ENCODE data around the gene PPIH. TPM values are rescaled to one million over a fixed set of nuclear protein-coding genes. Genes with fewer than 3 reads are reported as not detected.
A peak's percentile ranks its signal among the peaks of the same experiment; 100 is the strongest.

PPIH gene
- total RNA-seq, 6 donors from 2014 or later, result 18.2 to 50.3 (median 29.1) TPM

- Histone ChIP-seq H3K4me1 (peaks cover 48 to 67% (median 56%) of the 10 kb centered on the region in 4 donors), H3K27me3 (no peaks in the 10 kb centered on the region), H3K36me3 (peaks cover 0 to 11% (median 0%) of the 10 kb centered on the region in 4 donors), H3K4me3 (peak overlapping the region; percentile 75 to 100 (median 90)), H3K27ac (peak overlapping the region; percentile 93 to 99 (median 94)), H3K9me3 (no peaks in the 10 kb centered on the region)
- DNase-seq (peak; percentile 84 to 95), ATAC-seq (ENCODE audit: low FRiP score in 2 of 2) (peak; percentile 81 to 89)
- 1% methylated on average over 4 to 37 of the region's 103 CpGs for WGBS, 2 donors
- TF ChIP-seq POLR2AphosphoS5 (IDR thresholded peaks at IDR 0.05) (peak; percentile 68 to 78), EP300 (IDR thresholded peaks at IDR 0.05) (peak in 1 of 4 donors; percentile 34), CTCF (IDR thresholded peaks at IDR 0.05) (no peak), POLR2A (IDR thresholded peaks at IDR 0.05) (peak in 1 of 4 donors; percentile 36)
Observed at GRCh38 chr1:42682739-42683531, 24.7 kb downstream of the PPIH start.

GRCh38 chr1:42684139-42684538, 25.9 kb downstream of the PPIH start:
- Histone ChIP-seq H3K9me3 (no peaks in the 10 kb centered on the region), H3K27ac (peak overlapping the region in 2 of 4 donors; percentile 95 to 99), H3K36me3 (peaks cover 0 to 11% (median 0%) of the 10 kb centered on the region in 4 donors), H3K4me1 (peaks cover 56 to 79% (median 63%) of the 10 kb centered on the region in 4 donors), H3K4me3 (peak overlapping the region in 3 of 4 donors; percentile 75 to 100 (median 99)), H3K27me3 (no peaks in the 10 kb centered on the region)
- no peak for DNase-seq
- no peak for ATAC-seq (ENCODE audit: low FRiP score in 2 of 2)
- TF ChIP-seq CTCF (IDR thresholded peaks at IDR 0.05) (no peak), POLR2AphosphoS5 (IDR thresholded peaks at IDR 0.05) (no peak), POLR2A (IDR thresholded peaks at IDR 0.05) (no peak), EP300 (IDR thresholded peaks at IDR 0.05) (no peak)
- 55 to 59% methylated on average over 5 of the region's 5 CpGs for WGBS, 2 donors

- TF ChIP-seq CTCF (IDR thresholded peaks at IDR 0.05) (no peak), POLR2AphosphoS5 (IDR thresholded peaks at IDR 0.05) (no peak), EP300 (IDR thresholded peaks at IDR 0.05) (no peak), POLR2A (IDR thresholded peaks at IDR 0.05) (no peak)
- no peak for ATAC-seq (ENCODE audit: low FRiP score in 2 of 2)
- 88 to 91% methylated on average over 4 of the region's 4 CpGs for WGBS, 2 donors
- Histone ChIP-seq H3K27ac (no peak overlapping the region), H3K27me3 (no peaks in the 10 kb centered on the region), H3K9me3 (no peaks in the 10 kb centered on the region), H3K4me3 (no peak overlapping the region), H3K4me1 (peaks cover 59 to 84% (median 66%) of the 10 kb centered on the region in 4 donors), H3K36me3 (peaks cover 0 to 11% (median 0%) of the 10 kb centered on the region in 4 donors)
- DNase-seq, result no peak
Observed at GRCh38 chr1:42686418-42686817, 28.2 kb downstream of the PPIH start.

GRCh38 chr1:42689912-42690311, 31.7 kb downstream of the PPIH start:
- WGBS, 2 donors, result 60 to 73% methylated on average over 3 of the region's 3 CpGs
- Histone ChIP-seq H3K36me3 (peaks cover 0 to 15% (median 0%) of the 10 kb centered on the region in 4 donors), H3K4me1 (peaks cover 61 to 86% (median 65%) of the 10 kb centered on the region in 4 donors), H3K27ac (no peak overlapping the region), H3K27me3 (no peaks in the 10 kb centered on the region), H3K9me3 (no peaks in the 10 kb centered on the region), H3K4me3 (no peak overlapping the region)
- DNase-seq (no peak), ATAC-seq (ENCODE audit: low FRiP score in 2 of 2) (no peak)
- no peak for TF ChIP-seq POLR2AphosphoS5 (IDR thresholded peaks at IDR 0.05)
- TF ChIP-seq CTCF (IDR thresholded peaks at IDR 0.05), result no peak
- TF ChIP-seq EP300 (IDR thresholded peaks at IDR 0.05), result no peak
- TF ChIP-seq POLR2A (IDR thresholded peaks at IDR 0.05), result no peak
